H9 (cell line): Measurements from ENCODE around the gene LEKR1. TPM values are rescaled to one million over a fixed set of nuclear protein-coding genes. Genes with fewer than 3 reads are reported as not detected.

ENCODE experiments used
- DNase-seq: peaks from one replicate; pipeline ENCODE4 v3.0.0-alpha.2; 2017
- H2AFZ ChIP-seq: one replicate; pipeline ENCODE4 v1.6.1; 2013; ENCODE audit warnings: mild to moderate bottlenecking, low read length, control low read depth, moderate library complexity
- H2AK5ac ChIP-seq: 2 replicates; pipeline ENCODE4 v1.6.1; 2013; ENCODE audit warnings: low read length, control low read depth, mixed read lengths; ENCODE audit not compliant: insufficient read length
- H2BK120ac ChIP-seq: one replicate; pipeline ENCODE4 v1.6.1; 2013; ENCODE audit warnings: low read depth, mild to moderate bottlenecking, low read length, control low read depth, inconsistent platforms; ENCODE audit not compliant: poor library complexity, severe bottlenecking
- H2BK12ac ChIP-seq: 2 replicates; pipeline ENCODE4 v1.6.1; 2013; ENCODE audit warnings: low read length, control low read depth, mixed read lengths, low read depth; ENCODE audit not compliant: insufficient read length
- H2BK15ac ChIP-seq: 2 replicates; pipeline ENCODE4 v1.6.1; 2013; ENCODE audit warnings: low read depth, low read length, control low read depth
- H2BK20ac ChIP-seq: one replicate; pipeline ENCODE4 v1.6.1; 2013; ENCODE audit warnings: low read depth, mild to moderate bottlenecking, low read length, control low read depth, inconsistent platforms; ENCODE audit not compliant: poor library complexity, severe bottlenecking
- H2BK5ac ChIP-seq: 2 replicates; pipeline ENCODE4 v1.6.1; 2013; ENCODE audit warnings: low read length, control low read depth, mixed read lengths; ENCODE audit not compliant: insufficient read length
- H3K14ac ChIP-seq: 2 replicates; pipeline ENCODE4 v1.6.1; 2013; ENCODE audit warnings: low read length, control low read depth; ENCODE audit not compliant: insufficient read depth
- H3K18ac ChIP-seq: 2 replicates; pipeline ENCODE4 v1.6.1; 2013; ENCODE audit warnings: low read depth, mild to moderate bottlenecking, mixed read lengths, low read length, control low read depth; ENCODE audit not compliant: insufficient read length
- H3K23ac ChIP-seq: 2 replicates; pipeline ENCODE4 v1.6.1; 2013; ENCODE audit warnings: low read length, control low read depth, mixed read lengths, low read depth; ENCODE audit not compliant: insufficient read length
- H3K23me2 ChIP-seq: 2 replicates; pipeline ENCODE4 v1.6.1; 2013; ENCODE audit warnings: low read depth, mild to moderate bottlenecking, mixed read lengths, low read length, control low read depth; ENCODE audit not compliant: insufficient read length, poor library complexity, severe bottlenecking
- H3K27ac ChIP-seq: 2 replicates; pipeline ENCODE4 v1.5.1; 2013; ENCODE audit warnings: low read length, control low read depth, mixed read lengths, low read depth; ENCODE audit not compliant: insufficient read length
- H3K27me3 ChIP-seq: 2 replicates; pipeline ENCODE4 v1.6.1; 2013; ENCODE audit warnings: low read length, control low read depth, inconsistent platforms; ENCODE audit not compliant: insufficient read depth
- H3K4ac ChIP-seq: 2 replicates; pipeline ENCODE4 v1.6.1; 2013; ENCODE audit warnings: low read depth, mild to moderate bottlenecking, control low read depth, inconsistent platforms, low read length, moderate library complexity
- H3K4me1 ChIP-seq: 2 replicates; pipeline ENCODE4 v1.6.1; 2013; ENCODE audit warnings: low read length, control low read depth, inconsistent platforms; ENCODE audit not compliant: insufficient read depth
- H3K4me2 ChIP-seq: 2 replicates; pipeline ENCODE4 v1.6.1; 2013; ENCODE audit warnings: low read length, control low read depth, mixed read lengths; ENCODE audit not compliant: insufficient read length, insufficient read depth
- H3K56ac ChIP-seq: 2 replicates; pipeline ENCODE4 v1.6.1; 2013; ENCODE audit warnings: low read depth, mild to moderate bottlenecking, mixed read lengths, low read length, control low read depth; ENCODE audit not compliant: insufficient read length
- H3K79me1 ChIP-seq: 2 replicates; pipeline ENCODE4 v1.6.1; 2013; ENCODE audit warnings: low read depth, mild to moderate bottlenecking, moderate library complexity, low read length, control low read depth, inconsistent platforms; ENCODE audit not compliant: insufficient read depth, poor library complexity, severe bottlenecking
- H3K79me2 ChIP-seq: 2 replicates; pipeline ENCODE4 v1.6.1; 2013; ENCODE audit warnings: low read length, control low read depth, inconsistent platforms; ENCODE audit not compliant: insufficient read depth
- H3K9ac ChIP-seq: 2 replicates; pipeline ENCODE4 v1.6.1; 2013; ENCODE audit warnings: low read length, control low read depth, mixed read lengths; ENCODE audit not compliant: insufficient read length; ENCODE audit errors: extremely low read depth
- H3K9me3 ChIP-seq: one replicate; pipeline ENCODE4 v1.6.1; 2013; ENCODE audit warnings: low read depth, low read length, inconsistent platforms; ENCODE audit not compliant: control insufficient read depth
- H3T11ph ChIP-seq: one replicate; pipeline ENCODE4 v1.6.1; 2013; ENCODE audit warnings: mild to moderate bottlenecking, low read length, control low read depth, inconsistent platforms
- H4K20me1 ChIP-seq: one replicate; pipeline ENCODE4 v1.6.1; 2013; ENCODE audit not compliant: control insufficient read depth, insufficient read length, insufficient read depth
- H4K5ac ChIP-seq: 2 replicates; pipeline ENCODE4 v1.6.1; 2013; ENCODE audit warnings: low read depth, mild to moderate bottlenecking, mixed read lengths, low read length, control low read depth; ENCODE audit not compliant: insufficient read length
- H4K8ac ChIP-seq: replicated peaks from 2 replicates; pipeline ENCODE4 v1.6.1; 2013; ENCODE audit warnings: low read length, control low read depth, mixed read lengths, low read depth; ENCODE audit not compliant: insufficient read length
- H4K91ac ChIP-seq: 2 replicates; pipeline ENCODE4 v1.6.1; 2013; ENCODE audit warnings: low read depth, mild to moderate bottlenecking, moderate library complexity, mixed read lengths, low read length, control low read depth; ENCODE audit not compliant: insufficient read length
- H3K27ac Mint-ChIP-seq, 3 experiments: 2 replicates in 2 of 3; 3 replicates in 1 of 3; pipeline ENCODE4 v1.8.0; 2020 to 2021; ENCODE audit warnings: mixed read lengths in 3 of 3, mild to moderate bottlenecking in 1 of 3, moderate library complexity in 1 of 3
- H3K27me3 Mint-ChIP-seq: 2 replicates; pipeline ENCODE4 v1.8.0; 2021; ENCODE audit warnings: low read depth, mild to moderate bottlenecking, moderate library complexity, mixed read lengths
- H3K36me3 Mint-ChIP-seq, 3 experiments: 2 replicates in 2 of 3; 3 replicates in 1 of 3; pipeline ENCODE4 v1.8.0; 2020 to 2021; ENCODE audit warnings: low read depth in 3 of 3, mixed read lengths in 3 of 3; ENCODE audit not compliant: insufficient read depth in 1 of 3
- H3K4me1 Mint-ChIP-seq, 2 experiments: 2 replicates each; pipeline ENCODE4 v1.8.0; 2020; ENCODE audit warnings: mixed read lengths in 2 of 2
- H3K4me3 Mint-ChIP-seq, 2 experiments: 2 replicates in 1 of 2; 3 replicates in 1 of 2; pipeline ENCODE4 v1.8.0; 2020 to 2021; ENCODE audit warnings: mild to moderate bottlenecking in 2 of 2, mixed read lengths in 2 of 2, moderate library complexity in 1 of 2
- H3K9me3 Mint-ChIP-seq, 2 experiments: 2 replicates in 1 of 2; 3 replicates in 1 of 2; pipeline ENCODE4 v1.8.0; 2020; ENCODE audit warnings: mild to moderate bottlenecking in 2 of 2, mixed read lengths in 2 of 2, moderate library complexity in 1 of 2
- CTCF ChIP-seq: fragments of 200-600 bp; sonication (generic); conservative IDR thresholded peaks from 3 replicates; pipeline ENCODE4 v1.8.0; 2021; ENCODE audit warnings: antibody characterized with exemption, mild to moderate bottlenecking
- WGBS: extraction: QIAGEN DNeasy Blood & Tissue Kit; methylation state at CpG from one replicate; pipeline ENCODE4 v1.1.7; 2013; ENCODE audit warnings: missing lambda C conversion rate, low lambda C conversion rate, mixed read lengths; ENCODE audit not compliant: insufficient read length; ENCODE audit errors: extremely low coverage; 5-methylcytosine and 5-hydroxymethylcytosine counted together
- total RNA-seq: library from RNA; stranded (reverse); gene quantifications from 2 replicates; pipeline ENCODE4 v1.2.1, GENCODE V29; 2021

The LEKR1 gene
- total RNA-seq, 1 experiment from 2014 or later = not detected

DNA sequence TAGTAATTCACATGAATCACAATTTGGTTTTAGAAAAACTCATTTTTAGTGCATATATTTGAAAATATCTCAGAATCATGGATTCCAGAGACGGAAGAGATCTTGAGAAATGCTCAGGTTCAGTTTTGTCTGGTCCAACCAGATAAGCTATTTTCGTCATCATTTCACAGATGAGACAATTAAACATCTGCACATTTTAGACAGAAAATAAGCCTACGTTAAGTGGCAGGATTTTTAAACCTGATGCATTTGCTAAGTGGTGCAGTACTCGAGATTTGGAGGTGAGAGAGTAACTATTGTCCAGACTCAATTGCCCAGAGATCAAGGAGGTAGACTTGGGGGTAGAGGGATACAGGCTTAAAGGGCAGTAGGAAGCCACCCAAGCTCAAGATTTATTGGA, 243.3 kb downstream of the LEKR1 start:
- H3K18ac ChIP-seq = no peak overlapping the region
- peaks cover 29 to 34% of the 10 kb centered on the region in 2 experiments for H3K4me1 Mint-ChIP-seq

More for the DNA sequence above, 243.3 kb downstream of the LEKR1 start:
- Histone ChIP-seq H3K9ac (no peak overlapping the region), H3K14ac (no peak overlapping the region), H2BK15ac (no peak overlapping the region), H3T11ph (no peak overlapping the region), H3K56ac (no peak overlapping the region), H2BK20ac (no peak overlapping the region), H4K20me1 (no peaks in the 10 kb centered on the region), H3K23ac (no peak overlapping the region), H3K27ac (no peak overlapping the region), H2BK120ac (no peak overlapping the region), H2BK12ac (no peak overlapping the region), H2BK5ac (no peak overlapping the region), H4K91ac (no peak overlapping the region), H3K27me3 (no peaks in the 10 kb centered on the region), H3K4me2 (no peak overlapping the region), H3K4me1 (peaks cover 6% of the 10 kb centered on the region; the same call in 1 of the 2 replicates), H4K5ac (no peak overlapping the region), H3K23me2 (no peaks in the 10 kb centered on the region), H2AFZ (no peak overlapping the region), H2AK5ac (no peak overlapping the region), H3K79me2 (no peaks in the 10 kb centered on the region), H3K79me1 (no peaks in the 10 kb centered on the region), H3K4ac (no peak overlapping the region), H4K8ac (no peak overlapping the region), H3K9me3 (no peaks in the 10 kb centered on the region)
- DNase-seq = no peak
- no peaks in the 10 kb centered on the region; a peak in 1 of 7 replicates for H3K36me3 Mint-ChIP-seq
- H3K4me3 Mint-ChIP-seq = no peak overlapping the region
- no peaks in the 10 kb centered on the region; a peak in 1 of 5 replicates for H3K9me3 Mint-ChIP-seq
- H3K27me3 Mint-ChIP-seq = peaks cover 76% of the 10 kb centered on the region
- no peak overlapping the region for H3K27ac Mint-ChIP-seq
- no peak for TF ChIP-seq CTCF
- no CpG with 5 or more reads among the region's 4 CpGs for WGBS
